Measurements from ENCODE around the gene SKP1. TPM values are rescaled to one million over a fixed set of nuclear protein-coding genes. Genes with fewer than 3 reads are reported as not detected.
"Not testable (repeated sequence)": the region's sequence is repeated elsewhere in the genome, so short reads cannot be mapped to it uniquely, and the experiment has no call there.

SKP1 gene
- total RNA-seq, 1 donor from 2014 or later = 399 TPM

GRCh38 chr5:134224888-134225779 is 48.4 kb upstream of the SKP1 start:
- FAIRE-seq = no peak
- H4K20me1 ChIP-seq (ENCODE audit: insufficient read depth, low read length) = peaks cover 52% of the 10 kb centered on the region

GRCh38 chr5:134223406-134224248 is 46.9 kb upstream of the SKP1 start:
- Mint-ChIP-seq H3K9me3 (ENCODE audit: unreplicated experiment) (no peaks in the 10 kb centered on the region), H3K4me1 (ENCODE audit: low read depth, unreplicated experiment) (peaks cover 21% of the 10 kb centered on the region), H3K36me3 (ENCODE audit: low read depth, unreplicated experiment) (peaks cover 3% of the 10 kb centered on the region), H3K27ac (ENCODE audit: unreplicated experiment) (no peak overlapping the region), H3K27me3 (ENCODE audit: low read depth, unreplicated experiment) (no peaks in the 10 kb centered on the region), H3K4me3 (ENCODE audit: unreplicated experiment) (peak overlapping the region; percentile 91)
- Histone ChIP-seq H3K9ac (ENCODE audit: low read length) (peak overlapping the region; percentile 100), H3K36me3 (ENCODE audit: insufficient read depth, low read length) (peaks cover 2% of the 10 kb centered on the region), H3K4me1 (ENCODE audit: insufficient read depth, low read length) (peaks cover 19% of the 10 kb centered on the region), H3K9me3 (ENCODE audit: insufficient read depth, low read depth, low read length) (no peaks in the 10 kb centered on the region), H3K4me2 (ENCODE audit: low read length) (peak overlapping the region; percentile 89), H3K27me3 (ENCODE audit: insufficient read depth, low read length) (no peaks in the 10 kb centered on the region), H3K27ac (ENCODE audit: low read depth, low read length) (peak overlapping the region; percentile 100), H4K20me1 (ENCODE audit: insufficient read depth, low read length) (peaks cover 67% of the 10 kb centered on the region), H3K4me3 (ENCODE audit: insufficient read depth, low read depth, low read length) (peak overlapping the region; percentile 87), H3K79me2 (ENCODE audit: insufficient read depth, low read length) (peaks cover 86% of the 10 kb centered on the region), H2AFZ (ENCODE audit: low read depth, low read length) (no peak overlapping the region)
- FAIRE-seq = no peak
- no peak for TF ChIP-seq CTCF (IDR thresholded peaks at IDR 0.05; ENCODE audit: insufficient read depth, low read depth, low read length)
- TF ChIP-seq EZH2 (IDR thresholded peaks at IDR 0.05; ENCODE audit: insufficient read depth, low read length) = no peak
- DNase-seq (ENCODE audit: low read depth) = no peak

More at GRCh38 chr5:134224888-134225779, 48.4 kb upstream of the SKP1 start:
- Histone ChIP-seq H3K4me2 (ENCODE audit: low read length) (peak overlapping the region; percentile 89), H3K79me2 (ENCODE audit: insufficient read depth, low read length) (peaks cover 71% of the 10 kb centered on the region), H3K9ac (ENCODE audit: low read length) (peak overlapping the region; percentile 100), H3K27me3 (ENCODE audit: insufficient read depth, low read length) (no peaks in the 10 kb centered on the region), H3K9me3 (ENCODE audit: insufficient read depth, low read depth, low read length) (no peaks in the 10 kb centered on the region), H2AFZ (ENCODE audit: low read depth, low read length) (peak overlapping the region; percentile 68), H3K4me3 (ENCODE audit: insufficient read depth, low read depth, low read length) (peak overlapping the region; percentile 87), H3K36me3 (ENCODE audit: insufficient read depth, low read length) (peaks cover 2% of the 10 kb centered on the region), H3K27ac (ENCODE audit: low read depth, low read length) (peak overlapping the region; percentile 100), H3K4me1 (ENCODE audit: insufficient read depth, low read length) (peaks cover 19% of the 10 kb centered on the region)
- Mint-ChIP-seq H3K27ac (ENCODE audit: unreplicated experiment) (peak overlapping the region; percentile 94), H3K4me3 (ENCODE audit: unreplicated experiment) (peak overlapping the region; percentile 91), H3K36me3 (ENCODE audit: low read depth, unreplicated experiment) (peaks cover 3% of the 10 kb centered on the region), H3K9me3 (ENCODE audit: unreplicated experiment) (no peaks in the 10 kb centered on the region), H3K4me1 (ENCODE audit: low read depth, unreplicated experiment) (peaks cover 14% of the 10 kb centered on the region), H3K27me3 (ENCODE audit: low read depth, unreplicated experiment) (no peaks in the 10 kb centered on the region)
- TF ChIP-seq CTCF (IDR thresholded peaks at IDR 0.05; ENCODE audit: insufficient read depth, low read depth, low read length) (no peak), EZH2 (IDR thresholded peaks at IDR 0.05; ENCODE audit: insufficient read depth, low read length) (no peak)
- DNase-seq (ENCODE audit: low read depth) = peak; percentile 75

GRCh38 chr5:134221690-134222089 is 44.9 kb upstream of the SKP1 start:
- H3K36me3 ChIP-seq (ENCODE audit: insufficient read depth, low read length); H3K27me3 ChIP-seq (ENCODE audit: insufficient read depth, low read length); H3K9ac ChIP-seq (ENCODE audit: low read length); H3K9me3 Mint-ChIP-seq (ENCODE audit: unreplicated experiment); FAIRE-seq; H2AFZ ChIP-seq (ENCODE audit: low read depth, low read length); H3K27me3 Mint-ChIP-seq (ENCODE audit: low read depth, unreplicated experiment); H3K27ac ChIP-seq (ENCODE audit: low read depth, low read length); H3K36me3 Mint-ChIP-seq (ENCODE audit: low read depth, unreplicated experiment); H3K9me3 ChIP-seq (ENCODE audit: insufficient read depth, low read depth, low read length); H3K27ac Mint-ChIP-seq (ENCODE audit: unreplicated experiment); H3K4me3 ChIP-seq (ENCODE audit: insufficient read depth, low read depth, low read length); DNase-seq (ENCODE audit: low read depth): not testable (repeated sequence)
- H3K4me3 Mint-ChIP-seq (ENCODE audit: unreplicated experiment) = peak overlapping the region; percentile 91
- Histone ChIP-seq H4K20me1 (ENCODE audit: insufficient read depth, low read length) (peaks cover 86% of the 10 kb centered on the region), H3K4me2 (ENCODE audit: low read length) (peak overlapping the region; percentile 89), H3K79me2 (ENCODE audit: insufficient read depth, low read length) (peaks cover 97% of the 10 kb centered on the region), H3K4me1 (ENCODE audit: insufficient read depth, low read length) (peaks cover 13% of the 10 kb centered on the region)
- peaks cover 21% of the 10 kb centered on the region for H3K4me1 Mint-ChIP-seq (ENCODE audit: low read depth, unreplicated experiment)
